Fibroblast of villous mesenchyme (primary cell): ENCODE results near the gene ANK3. TPM values are rescaled to one million over a fixed set of nuclear protein-coding genes. Genes with fewer than 3 reads are reported as not detected.

Experiments
- DNase-seq: peaks from one replicate; pipeline ENCODE4 v3.0.0-alpha.2; 2010; ENCODE audit warnings: low read depth
- H3K4me3 ChIP-seq: 2 replicates; pipeline ENCODE4 v1.5.1; 2011; ENCODE audit warnings: low read depth, mild to moderate bottlenecking, low read length
- CTCF ChIP-seq: IDR thresholded peaks from 2 replicates; pipeline ENCODE4 v1.5.1; 2012; ENCODE audit warnings: low read depth, mild to moderate bottlenecking, low read length; ENCODE audit not compliant: insufficient read depth
- total RNA-seq: library from RNA; depleted of rRNA; stranded (reverse); fragments of >200 nt; gene quantifications from 2 replicates; pipeline ENCODE4 v1.2.3, GENCODE V29; 2012

The ANK3 gene
- total RNA-seq, 1 donor, result 1.3 TPM

- no peak overlapping the region for H3K4me3 ChIP-seq
- TF ChIP-seq CTCF, result no peak
- no peak for DNase-seq
Measured at GRCh38 chr10:60139290-60139689, 250.4 kb downstream of the ANK3 start.

- no peak for TF ChIP-seq CTCF
- DNase-seq, result no peak
Measured at GRCh38 chr10:60138842-60139241, 250.8 kb downstream of the ANK3 start.

GRCh38 chr10:60138026-60138425 lies 251.6 kb downstream of the ANK3 start:
- no peak for TF ChIP-seq CTCF
- DNase-seq, result no peak
- H3K4me3 ChIP-seq, result no peak overlapping the region

More at GRCh38 chr10:60138842-60139241, 250.8 kb downstream of the ANK3 start:
- H3K4me3 ChIP-seq, result no peak overlapping the region

- H3K4me3 ChIP-seq, result no peak overlapping the region
- no peak for DNase-seq
- TF ChIP-seq CTCF, result no peak
Measured at GRCh38 chr10:60137292-60137992, 252.2 kb downstream of the ANK3 start.

GRCh38 chr10:60135020-60135419 lies 254.7 kb downstream of the ANK3 start:
- TF ChIP-seq CTCF, result no peak
- no peak overlapping the region for H3K4me3 ChIP-seq
- no peak for DNase-seq

GRCh38 chr10:60134548-60134947 lies 255.1 kb downstream of the ANK3 start:
- H3K4me3 ChIP-seq, result no peak overlapping the region
- TF ChIP-seq CTCF, result no peak
- peak; percentile 58 for DNase-seq

- H3K4me3 ChIP-seq, result no peak overlapping the region
- DNase-seq, result no peak
- no peak for TF ChIP-seq CTCF
Measured at GRCh38 chr10:60130130-60130579, 259.5 kb downstream of the ANK3 start.
